ENCODE results near the gene SRP9.
"Not testable (repeated sequence)": the region's sequence is repeated elsewhere in the genome, so short reads cannot be mapped to it uniquely, and the experiment has no call there.

SRP9 gene

DNA sequence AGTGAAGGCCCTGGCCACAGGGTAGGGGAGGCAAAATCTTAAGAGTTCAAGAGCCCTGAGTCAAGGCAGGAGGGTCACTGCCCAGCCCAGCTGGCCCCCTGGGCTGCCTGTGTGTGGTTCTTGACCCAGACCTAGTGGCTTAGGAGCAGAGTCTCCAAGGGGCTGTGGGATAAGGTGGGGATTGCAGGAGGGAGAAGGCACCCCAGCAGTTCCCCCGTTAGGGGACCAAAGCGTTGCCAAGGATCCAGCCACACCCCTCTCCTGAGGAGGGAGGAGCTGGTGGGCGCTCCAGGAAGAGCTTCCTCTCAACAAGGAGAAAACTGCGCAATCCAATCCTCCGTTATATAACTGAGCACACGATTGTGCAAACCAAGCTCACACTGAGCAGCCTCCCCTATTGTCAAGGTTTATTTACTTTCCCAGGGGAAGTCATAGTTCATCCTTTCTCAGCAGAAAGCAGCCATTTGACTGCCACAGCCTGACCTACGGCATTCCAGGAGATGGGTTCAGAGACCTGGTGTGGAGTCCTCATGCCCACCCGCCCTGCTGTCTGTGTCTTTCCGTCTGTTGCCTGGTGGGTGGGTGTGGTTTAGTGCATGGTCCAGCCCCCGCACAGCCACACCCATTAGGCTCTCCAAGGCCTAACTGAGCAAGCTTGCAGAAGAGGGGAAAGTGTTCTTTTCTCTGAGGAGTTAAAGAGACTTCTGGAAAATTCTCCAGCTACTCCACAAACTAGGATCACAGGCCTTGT, 35.8 kb downstream of the SRP9 start:
- DNase-seq (ENCODE audit: low read depth in 1 of 2, low spot score in 1 of 2): no peak

GRCh38 chr1:225814381-225814780, 36.8 kb downstream of the SRP9 start:
- no peak for DNase-seq (ENCODE audit: low read depth in 1 of 2, low spot score in 1 of 2)

- DNase-seq (ENCODE audit: low read depth in 1 of 2, low spot score in 1 of 2): not testable (repeated sequence)
Measured at GRCh38 chr1:225815090-225815489, 37.5 kb downstream of the SRP9 start.

DNA sequence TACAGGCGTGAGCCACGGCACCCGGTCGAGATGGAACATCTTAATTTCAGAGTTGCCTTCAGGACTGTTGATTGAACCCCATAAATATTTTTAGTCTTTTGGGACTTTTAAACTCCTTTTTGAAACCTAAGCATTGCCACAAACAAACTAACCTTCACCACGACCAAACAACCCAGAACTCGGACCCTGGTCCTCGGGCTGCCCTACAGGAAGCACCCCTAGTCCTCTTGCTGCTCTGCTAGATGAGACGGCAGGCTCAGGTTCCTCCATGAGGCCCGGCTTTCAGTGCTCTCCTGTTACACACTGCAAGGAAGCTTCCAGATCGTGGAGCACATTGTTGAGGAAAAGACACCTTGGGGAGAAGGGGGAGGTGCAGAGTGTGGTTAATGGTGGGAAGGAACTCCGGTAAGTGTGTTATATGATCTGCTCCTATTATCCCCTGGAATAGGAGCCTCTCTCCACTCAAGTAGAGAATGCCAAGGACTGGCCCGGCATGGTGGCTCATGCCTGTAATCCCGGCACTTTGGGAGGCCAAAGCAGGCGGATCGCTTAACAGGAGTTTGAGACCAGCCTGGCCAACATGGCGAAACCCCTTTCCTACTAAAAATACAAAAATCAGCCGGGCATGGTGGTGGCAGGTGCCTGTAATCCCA, 38.0 kb downstream of the SRP9 start:
- no peak for DNase-seq (ENCODE audit: low read depth in 1 of 2, low spot score in 1 of 2)

DNA sequence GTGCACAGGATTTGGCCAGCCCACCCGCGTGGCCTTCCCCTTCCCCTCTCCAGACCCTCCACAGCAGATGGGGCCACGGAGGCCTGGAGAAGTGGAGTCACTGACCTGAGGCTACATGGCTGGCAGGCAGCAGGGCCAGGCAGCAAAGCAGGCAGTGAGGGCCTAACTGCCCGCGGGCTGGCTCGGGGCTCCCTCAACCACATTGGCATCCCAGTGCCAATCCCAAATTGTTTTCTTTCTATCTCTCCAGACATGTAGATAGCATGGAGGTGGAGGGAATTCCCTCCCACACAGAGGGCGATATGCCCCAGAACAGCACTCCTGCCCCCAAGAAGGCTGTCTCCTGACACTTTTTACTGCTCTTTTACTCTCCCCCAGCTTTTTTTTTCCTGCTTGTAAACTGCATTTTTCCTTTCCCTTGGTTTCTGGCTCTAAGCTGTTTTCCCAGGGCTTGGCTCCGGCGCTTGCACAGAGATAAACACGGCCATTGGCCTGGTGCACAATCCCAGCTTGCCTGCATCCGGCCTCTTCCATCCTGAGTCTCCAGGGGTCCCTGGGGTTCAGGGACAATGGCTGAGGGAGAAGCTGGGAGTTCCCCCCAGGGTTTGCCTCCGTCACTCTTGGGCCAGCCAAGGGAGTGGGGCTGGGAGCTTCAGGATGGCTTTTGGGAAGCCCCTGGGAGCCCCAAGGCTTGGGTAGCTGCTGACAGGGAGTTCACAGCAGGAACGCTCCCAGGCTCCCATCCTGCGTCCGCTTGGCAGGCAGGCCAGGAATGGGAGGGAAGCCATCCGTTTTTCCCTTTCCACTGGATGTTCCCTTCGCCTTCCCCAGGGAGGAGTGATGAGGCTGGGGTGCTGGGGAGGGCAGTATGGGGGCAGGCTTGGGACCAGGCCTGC, 39.3 kb downstream of the SRP9 start:
- DNase-seq (ENCODE audit: low read depth in 1 of 2, low spot score in 1 of 2): no peak

- DNase-seq (ENCODE audit: low read depth in 1 of 2, low spot score in 1 of 2): no peak
Measured at GRCh38 chr1:225817611-225818061, 40.0 kb downstream of the SRP9 start.

GRCh38 chr1:225818229-225818628, 40.6 kb downstream of the SRP9 start:
- DNase-seq (ENCODE audit: low read depth in 1 of 2, low spot score in 1 of 2): no peak

GRCh38 chr1:225819346-225820192, 41.9 kb downstream of the SRP9 start:
- no peak for DNase-seq (ENCODE audit: low read depth in 1 of 2, low spot score in 1 of 2)

- no peak for DNase-seq (ENCODE audit: low read depth in 1 of 2, low spot score in 1 of 2)
Measured at GRCh38 chr1:225820522-225821120, 43.0 kb downstream of the SRP9 start.

GRCh38 chr1:225822655-225823403, 45.2 kb downstream of the SRP9 start:
- DNase-seq (ENCODE audit: low read depth in 1 of 2, low spot score in 1 of 2): no peak

GRCh38 chr1:225823811-225824261, 46.2 kb downstream of the SRP9 start:
- no peak for DNase-seq (ENCODE audit: low read depth in 1 of 2, low spot score in 1 of 2)

DNA sequence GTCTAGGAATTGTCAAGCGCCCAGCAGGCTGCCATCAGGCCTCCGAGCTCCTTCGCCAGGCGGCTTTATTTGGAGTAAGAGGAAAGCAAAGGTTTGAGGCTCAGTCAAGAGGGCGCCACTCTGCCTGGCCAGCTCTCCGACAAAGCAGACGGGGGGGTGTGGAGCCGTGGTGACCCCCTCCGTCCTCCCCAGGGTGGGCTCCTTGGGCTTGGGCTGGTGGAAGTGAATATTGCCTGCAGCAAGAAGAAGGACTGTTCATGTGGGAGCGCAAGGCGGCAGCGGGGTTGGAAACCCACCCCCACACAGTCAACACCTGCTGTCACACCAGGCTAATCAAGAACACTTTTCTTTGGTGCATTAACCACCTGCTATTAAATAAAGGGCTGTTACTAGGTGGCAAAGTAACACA, 46.9 kb downstream of the SRP9 start:
- DNase-seq (ENCODE audit: low read depth in 1 of 2, low spot score in 1 of 2): no peak

DNA sequence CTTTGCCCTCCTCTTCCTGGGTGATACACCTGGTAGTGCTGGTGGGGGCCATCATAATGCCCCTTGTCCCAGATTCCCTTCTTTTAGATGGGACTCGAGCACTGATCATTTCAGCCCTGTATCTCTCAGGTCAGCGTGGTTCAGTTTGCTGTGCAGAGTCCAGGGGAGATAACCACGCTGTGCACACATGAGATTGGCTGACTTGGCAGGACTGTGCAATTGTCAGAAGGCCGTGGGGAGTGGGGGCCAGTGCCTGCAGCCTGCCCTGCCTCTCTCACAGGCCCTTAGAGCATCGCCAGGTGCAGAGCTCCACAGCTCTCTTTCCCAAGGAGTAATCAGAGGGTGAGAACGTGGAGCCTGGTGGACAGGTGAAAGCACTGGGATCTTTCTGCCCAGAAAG, 47.5 kb downstream of the SRP9 start:
- DNase-seq (ENCODE audit: low read depth in 1 of 2, low spot score in 1 of 2): no peak

DNA sequence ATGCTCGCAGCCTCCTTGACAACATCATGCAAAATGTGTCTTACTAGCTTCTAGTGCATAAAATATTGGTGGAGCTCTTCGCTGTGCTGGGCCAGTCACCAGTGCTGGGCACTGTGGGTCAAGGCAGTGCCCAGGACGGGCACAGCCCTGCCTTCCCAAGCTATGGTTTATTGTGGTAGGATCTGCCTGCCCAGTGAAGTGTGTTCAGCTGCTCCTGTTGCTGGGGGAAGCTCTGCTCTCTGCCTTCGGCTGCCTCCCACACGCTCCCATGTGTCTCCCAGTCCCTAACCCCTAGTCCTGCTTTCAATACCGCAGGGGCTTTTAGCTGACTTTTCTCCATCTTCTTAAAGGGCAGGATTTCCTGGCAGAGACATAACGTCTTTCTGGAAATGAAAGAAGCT, 48.0 kb downstream of the SRP9 start:
- no peak for DNase-seq (ENCODE audit: low read depth in 1 of 2, low spot score in 1 of 2)

- DNase-seq (ENCODE audit: low read depth in 1 of 2, low spot score in 1 of 2): no peak
Measured at GRCh38 chr1:225827076-225827475, 49.5 kb downstream of the SRP9 start.

- no peak for DNase-seq (ENCODE audit: low read depth in 1 of 2, low spot score in 1 of 2)
Measured at GRCh38 chr1:225828706-225829345, 51.2 kb downstream of the SRP9 start.

- no peak for DNase-seq (ENCODE audit: low read depth in 1 of 2, low spot score in 1 of 2)
Measured at GRCh38 chr1:225830841-225831240, 53.2 kb downstream of the SRP9 start.

DNA sequence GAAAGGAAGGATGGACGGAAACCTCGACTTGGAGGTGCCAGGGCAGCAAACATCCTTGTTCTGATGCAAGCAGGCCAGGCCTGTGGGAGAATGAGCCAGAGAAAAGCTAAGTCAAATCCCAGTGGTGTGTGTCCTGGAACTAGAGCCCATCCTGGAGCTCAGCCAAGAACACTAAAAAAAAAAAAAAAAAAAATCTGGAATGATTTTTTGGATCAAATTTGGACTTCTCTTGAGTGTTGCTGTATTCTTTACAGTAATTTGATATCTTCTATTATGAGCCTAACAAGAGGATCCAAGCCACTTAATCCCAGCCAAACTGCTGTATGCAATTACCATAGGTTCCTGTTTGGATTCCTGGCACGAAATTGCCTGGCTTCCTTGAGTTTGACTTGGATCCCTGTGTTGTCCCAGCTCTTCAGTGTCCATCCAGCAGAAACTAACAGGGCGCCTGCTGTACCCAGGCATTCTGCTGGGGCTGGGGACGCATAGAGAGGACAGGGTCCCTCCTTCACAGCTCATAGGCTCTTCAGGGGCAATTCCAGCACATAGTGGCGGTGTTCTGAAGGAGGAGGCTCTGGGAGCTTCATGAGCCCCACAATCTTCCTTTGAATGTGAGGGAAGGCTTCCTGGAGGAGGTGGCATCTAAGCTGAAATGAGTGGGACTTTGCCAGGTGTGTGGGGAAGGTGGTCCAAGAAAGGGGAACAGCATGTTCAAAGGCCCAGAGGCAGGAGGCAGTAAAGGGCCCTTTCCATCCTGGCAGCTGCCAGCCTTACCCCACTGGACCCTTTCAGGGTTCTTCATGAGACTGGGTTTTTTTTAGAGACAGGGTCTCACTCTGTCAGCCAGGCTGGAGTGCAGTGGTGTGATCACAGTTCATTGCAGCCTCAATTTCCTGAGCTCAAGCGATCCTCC, 57.0 kb downstream of the SRP9 start:
- DNase-seq (ENCODE audit: low read depth in 1 of 2, low spot score in 1 of 2): no peak
